H1 (cell line): ENCODE results near the gene EVPL. TPM values are rescaled to one million over a fixed set of nuclear protein-coding genes. Genes with fewer than 3 reads are reported as not detected.

Source experiments
- CBX5 ChIP-seq: fragments of 300-800, 300-1000 bp; sonication (generic); IDR thresholded peaks from 2 replicates; pipeline ENCODE4 v1.7.1; 2016; ENCODE audit warnings: antibody characterized with exemption, low read length, low read depth
- EZH2 ChIP-seq: fragments of 200-600 bp; sonication (generic); IDR thresholded peaks from 2 replicates; pipeline ENCODE4 v1.7.1; 2012; ENCODE audit warnings: low read depth, mild to moderate bottlenecking, moderate library complexity, low read length, inconsistent platforms; ENCODE audit not compliant: severe bottlenecking
- KDM4A ChIP-seq: IDR thresholded peaks from one replicate; pipeline ENCODE4 v1.7.1; 2012; ENCODE audit warnings: low read depth, mild to moderate bottlenecking, moderate library complexity, low read length, inconsistent platforms; ENCODE audit not compliant: severe bottlenecking
- RNF2 ChIP-seq: fragments of 200-900, 300-1000 bp; sonication (generic); IDR thresholded peaks from 2 replicates; pipeline ENCODE4 v1.7.1; 2016; ENCODE audit warnings: borderline replicate concordance, low read depth, mild to moderate bottlenecking, antibody characterized with exemption, low read length; ENCODE audit not compliant: poor library complexity, severe bottlenecking; ENCODE audit errors: missing control alignments
- SIRT6 ChIP-seq: IDR thresholded peaks from one replicate; pipeline ENCODE4 v1.7.1; 2012; ENCODE audit warnings: low read length, inconsistent platforms
- SP2 ChIP-seq: IDR thresholded peaks from 2 replicates; pipeline ENCODE4 v1.6.1; 2012; ENCODE audit warnings: mild to moderate bottlenecking, low read length, inconsistent platforms
- SUZ12 ChIP-seq: fragments of 200-600 bp; sonication (generic); IDR thresholded peaks from 2 replicates; pipeline ENCODE4 v1.6.1; 2012; ENCODE audit warnings: mild to moderate bottlenecking, inconsistent platforms, low read length, moderate library complexity, mixed read lengths
- TEAD4 ChIP-seq: IDR thresholded peaks from 2 replicates; pipeline ENCODE4 v1.6.1; 2012; ENCODE audit warnings: low read depth, low read length, inconsistent platforms, mixed read lengths
- polyA plus RNA-seq, 7 experiments: library from polyadenylated mRNA; depleted of rRNA in 3 of 7; stranded (reverse) in 5 of 7; unstranded in 2 of 7; fragments of >200 nt in 5 of 7; fragments of 200-250 nt in 2 of 7; gene quantifications; 1 replicate in 5 of 7; 2 replicates in 1 of 7; 4 replicates in 1 of 7; pipeline versions ENCODE4 v1.2.1 to v1.2.3, GENCODE V29; 2011 to 2013; ENCODE audit warnings: missing spikeins in 2 of 7, mixed read lengths in 2 of 7
- total RNA-seq: library from RNA; stranded (reverse); fragmentation: NEBNext Ultra II Directional; extraction: Animal tissue kit (Norgen Biotek cat#: 25700); gene quantifications from 2 replicates; pipeline ENCODE4 v1.2.1, GENCODE V29; 2021

Gene EVPL
- total and polyA plus RNA-seq, 2 of the 8 experiments (the other 6 are each of a cell fraction or from before 2014, with no cell fraction given) = 0.20 to 0.99 TPM

DNA sequence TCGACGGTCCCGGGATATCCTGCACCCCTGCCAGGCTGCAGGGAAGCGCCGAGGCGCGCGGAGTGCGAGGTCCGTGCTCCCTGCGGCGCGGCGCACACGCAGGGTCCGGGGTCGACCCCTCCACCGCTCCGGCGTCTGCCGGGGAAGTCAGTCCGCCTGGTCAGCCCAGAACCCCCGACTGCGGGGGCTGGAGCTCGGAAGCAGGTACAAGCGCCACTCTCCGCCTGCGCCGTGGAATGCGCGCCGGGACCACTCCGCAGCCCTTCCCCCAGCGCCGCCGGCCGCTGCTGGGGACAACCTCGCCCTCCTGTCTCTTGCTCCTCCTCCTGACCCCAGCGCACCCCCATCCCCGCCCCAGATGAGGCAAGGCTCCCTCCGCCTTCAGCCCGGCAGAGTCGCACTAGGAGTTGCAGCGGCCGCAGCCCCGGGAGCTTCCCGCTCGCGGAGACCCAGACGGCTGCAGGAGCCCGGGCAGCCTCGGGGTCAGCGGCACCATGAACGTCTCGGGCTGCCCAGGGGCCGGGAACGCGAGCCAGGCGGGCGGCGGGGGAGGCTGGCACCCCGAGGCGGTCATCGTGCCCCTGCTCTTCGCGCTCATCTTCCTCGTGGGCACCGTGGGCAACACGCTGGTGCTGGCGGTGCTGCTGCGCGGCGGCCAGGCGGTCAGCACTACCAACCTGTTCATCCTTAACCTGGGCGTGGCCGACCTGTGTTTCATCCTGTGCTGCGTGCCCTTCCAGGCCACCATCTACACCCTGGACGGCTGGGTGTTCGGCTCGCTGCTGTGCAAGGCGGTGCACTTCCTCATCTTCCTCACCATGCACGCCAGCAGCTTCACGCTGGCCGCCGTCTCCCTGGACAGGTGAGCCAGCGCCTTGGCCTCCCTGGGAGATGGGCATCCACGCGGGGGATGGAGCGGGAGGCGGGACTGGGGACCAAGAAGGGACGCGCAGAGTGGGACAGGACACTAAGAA is 47.6 kb upstream of the EVPL start, which contains the start of gene GALR2 (continued):
- no peak for TF ChIP-seq SIRT6
- peak; percentile 66; the same call in 1 of the 2 replicates for TF ChIP-seq TEAD4
- TF ChIP-seq EZH2 = peak; percentile 88
- no peak for TF ChIP-seq CBX5
- peak; percentile 51 for TF ChIP-seq SUZ12
- peak; percentile 73 for TF ChIP-seq KDM4A
- TF ChIP-seq SP2 = no peak
- TF ChIP-seq RNF2 = peak; percentile 13
- TF ChIP-seq, all 59 proteins: peak for 7
